ENCODE measurements around the gene MYCL. TPM values are rescaled to one million over a fixed set of nuclear protein-coding genes. Genes with fewer than 3 reads are reported as not detected.
"Not testable (repeated sequence)": the region's sequence is repeated elsewhere in the genome, so short reads cannot be mapped to it uniquely, and the experiment has no call there.

MYCL gene
- total RNA-seq, 1 donor from 2014 or later = 17.2 TPM

- no peaks in the 10 kb centered on the region for H3K36me3 ChIP-seq
- H3K27ac ChIP-seq = no peak overlapping the region
- intact Hi-C loops (cut with DNase I) = loop anchor here (5.0 kb wide), 1 partner anchor 44 kb away; no protein-coding TSS in a partner anchor
- TF ChIP-seq CTCF (IDR thresholded peaks at IDR 0.05) (no peak), POLR2AphosphoS5 (IDR thresholded peaks at IDR 0.05; ENCODE audit: insufficient read depth in 1 of 2, low read depth in 1 of 2) (no peak), POLR2A (IDR thresholded peaks at IDR 0.05) (no peak)
- H3K4me3 ChIP-seq = no peak overlapping the region
- DNase-seq (ENCODE audit: extremely low spot score in 2 of 2) = no peak
- peaks cover 20% of the 10 kb centered on the region for H3K4me1 ChIP-seq
- H3K9me3 ChIP-seq = no peaks in the 10 kb centered on the region
- H3K27me3 ChIP-seq = no peaks in the 10 kb centered on the region
Measured at GRCh38 chr1:39871796-39872195, 29.9 kb downstream of the MYCL start.

GRCh38 chr1:39871043-39871442, 30.7 kb downstream of the MYCL start:
- not testable (repeated sequence) for H3K27me3 ChIP-seq; H3K4me3 ChIP-seq; H3K36me3 ChIP-seq; H3K27ac ChIP-seq; H3K9me3 ChIP-seq; DNase-seq (ENCODE audit: extremely low spot score in 2 of 2)
- H3K4me1 ChIP-seq = peaks cover 14% of the 10 kb centered on the region
- intact Hi-C loops (cut with DNase I) = loop anchor here (5.0 kb wide), 1 partner anchor 44 kb away; no protein-coding TSS in a partner anchor

GRCh38 chr1:39869538-39870112, 32.1 kb downstream of the MYCL start:
- H3K9me3 ChIP-seq; H3K36me3 ChIP-seq; H3K4me3 ChIP-seq; H3K27me3 ChIP-seq; H3K27ac ChIP-seq; DNase-seq (ENCODE audit: extremely low spot score in 2 of 2): not testable (repeated sequence)
- intact Hi-C loops (cut with DNase I) = loop anchor here (5.0 kb wide), 1 partner anchor 42 kb away; no protein-coding TSS in a partner anchor
- H3K4me1 ChIP-seq = peaks cover 10% of the 10 kb centered on the region

GRCh38 chr1:39866767-39867166, 35.0 kb downstream of the MYCL start:
- Histone ChIP-seq H3K4me1 (peaks cover 5% of the 10 kb centered on the region), H3K4me3 (no peak overlapping the region), H3K27me3 (no peaks in the 10 kb centered on the region), H3K36me3 (no peaks in the 10 kb centered on the region), H3K9me3 (no peaks in the 10 kb centered on the region), H3K27ac (peak overlapping the region; percentile 54)
- intact Hi-C loops (cut with DNase I) = no loop called here
- TF ChIP-seq CTCF (IDR thresholded peaks at IDR 0.05) (no peak), POLR2AphosphoS5 (IDR thresholded peaks at IDR 0.05; ENCODE audit: insufficient read depth in 1 of 2, low read depth in 1 of 2) (no peak), POLR2A (IDR thresholded peaks at IDR 0.05) (no peak)
- DNase-seq (ENCODE audit: extremely low spot score in 2 of 2) = no peak

GRCh38 chr1:39865762-39866161, 36.0 kb downstream of the MYCL start:
- no peak overlapping the region for H3K4me3 ChIP-seq
- H3K9me3 ChIP-seq = no peaks in the 10 kb centered on the region
- no peaks in the 10 kb centered on the region for H3K27me3 ChIP-seq
- H3K4me1 ChIP-seq = peaks cover 5% of the 10 kb centered on the region
- peak overlapping the region; percentile 54 for H3K27ac ChIP-seq
- DNase-seq (ENCODE audit: extremely low spot score in 2 of 2) = no peak
- no peaks in the 10 kb centered on the region for H3K36me3 ChIP-seq
- TF ChIP-seq POLR2AphosphoS5 (IDR thresholded peaks at IDR 0.05; ENCODE audit: insufficient read depth in 1 of 2, low read depth in 1 of 2) (no peak), POLR2A (IDR thresholded peaks at IDR 0.05) (no peak), CTCF (IDR thresholded peaks at IDR 0.05) (no peak)
- intact Hi-C loops (cut with DNase I) = no loop called here

GRCh38 chr1:39863177-39863576, 38.5 kb downstream of the MYCL start:
- DNase-seq (ENCODE audit: extremely low spot score in 2 of 2) = no peak
- H3K9me3 ChIP-seq = no peaks in the 10 kb centered on the region
- H3K4me3 ChIP-seq = no peak overlapping the region
- intact Hi-C loops (cut with DNase I) = no loop called here
- no peak overlapping the region for H3K27ac ChIP-seq
- TF ChIP-seq POLR2AphosphoS5 (IDR thresholded peaks at IDR 0.05; ENCODE audit: insufficient read depth in 1 of 2, low read depth in 1 of 2) = no peak
- no peak for TF ChIP-seq POLR2A (IDR thresholded peaks at IDR 0.05)
- no peak for TF ChIP-seq CTCF (IDR thresholded peaks at IDR 0.05)
- no peaks in the 10 kb centered on the region for H3K27me3 ChIP-seq
- H3K36me3 ChIP-seq = no peaks in the 10 kb centered on the region
- peaks cover 5% of the 10 kb centered on the region for H3K4me1 ChIP-seq
